H9 (cell line): ENCODE results near the gene RALGAPA2. TPM values are rescaled to one million over a fixed set of nuclear protein-coding genes. Genes with fewer than 3 reads are reported as not detected.

ENCODE experiments used
- DNase-seq: peaks from one replicate; pipeline ENCODE4 v3.0.0-alpha.2; 2017
- H2AFZ ChIP-seq: one replicate; pipeline ENCODE4 v1.6.1; 2013; ENCODE audit warnings: mild to moderate bottlenecking, low read length, control low read depth, moderate library complexity
- H2AK5ac ChIP-seq: 2 replicates; pipeline ENCODE4 v1.6.1; 2013; ENCODE audit warnings: low read length, control low read depth, mixed read lengths; ENCODE audit not compliant: insufficient read length
- H2BK120ac ChIP-seq: one replicate; pipeline ENCODE4 v1.6.1; 2013; ENCODE audit warnings: low read depth, mild to moderate bottlenecking, low read length, control low read depth, inconsistent platforms; ENCODE audit not compliant: poor library complexity, severe bottlenecking
- H2BK12ac ChIP-seq: 2 replicates; pipeline ENCODE4 v1.6.1; 2013; ENCODE audit warnings: low read length, control low read depth, mixed read lengths, low read depth; ENCODE audit not compliant: insufficient read length
- H2BK15ac ChIP-seq: 2 replicates; pipeline ENCODE4 v1.6.1; 2013; ENCODE audit warnings: low read depth, low read length, control low read depth
- H2BK20ac ChIP-seq: one replicate; pipeline ENCODE4 v1.6.1; 2013; ENCODE audit warnings: low read depth, mild to moderate bottlenecking, low read length, control low read depth, inconsistent platforms; ENCODE audit not compliant: poor library complexity, severe bottlenecking
- H2BK5ac ChIP-seq: 2 replicates; pipeline ENCODE4 v1.6.1; 2013; ENCODE audit warnings: low read length, control low read depth, mixed read lengths; ENCODE audit not compliant: insufficient read length
- H3K14ac ChIP-seq: 2 replicates; pipeline ENCODE4 v1.6.1; 2013; ENCODE audit warnings: low read length, control low read depth; ENCODE audit not compliant: insufficient read depth
- H3K18ac ChIP-seq: 2 replicates; pipeline ENCODE4 v1.6.1; 2013; ENCODE audit warnings: low read depth, mild to moderate bottlenecking, mixed read lengths, low read length, control low read depth; ENCODE audit not compliant: insufficient read length
- H3K23ac ChIP-seq: 2 replicates; pipeline ENCODE4 v1.6.1; 2013; ENCODE audit warnings: low read length, control low read depth, mixed read lengths, low read depth; ENCODE audit not compliant: insufficient read length
- H3K23me2 ChIP-seq: 2 replicates; pipeline ENCODE4 v1.6.1; 2013; ENCODE audit warnings: low read depth, mild to moderate bottlenecking, mixed read lengths, low read length, control low read depth; ENCODE audit not compliant: insufficient read length, poor library complexity, severe bottlenecking
- H3K27ac ChIP-seq: 2 replicates; pipeline ENCODE4 v1.5.1; 2013; ENCODE audit warnings: low read length, control low read depth, mixed read lengths, low read depth; ENCODE audit not compliant: insufficient read length
- H3K27me3 ChIP-seq: 2 replicates; pipeline ENCODE4 v1.6.1; 2013; ENCODE audit warnings: low read length, control low read depth, inconsistent platforms; ENCODE audit not compliant: insufficient read depth
- H3K4ac ChIP-seq: 2 replicates; pipeline ENCODE4 v1.6.1; 2013; ENCODE audit warnings: low read depth, mild to moderate bottlenecking, control low read depth, inconsistent platforms, low read length, moderate library complexity
- H3K4me1 ChIP-seq: 2 replicates; pipeline ENCODE4 v1.6.1; 2013; ENCODE audit warnings: low read length, control low read depth, inconsistent platforms; ENCODE audit not compliant: insufficient read depth
- H3K4me2 ChIP-seq: 2 replicates; pipeline ENCODE4 v1.6.1; 2013; ENCODE audit warnings: low read length, control low read depth, mixed read lengths; ENCODE audit not compliant: insufficient read length, insufficient read depth
- H3K56ac ChIP-seq: 2 replicates; pipeline ENCODE4 v1.6.1; 2013; ENCODE audit warnings: low read depth, mild to moderate bottlenecking, mixed read lengths, low read length, control low read depth; ENCODE audit not compliant: insufficient read length
- H3K79me1 ChIP-seq: 2 replicates; pipeline ENCODE4 v1.6.1; 2013; ENCODE audit warnings: low read depth, mild to moderate bottlenecking, moderate library complexity, low read length, control low read depth, inconsistent platforms; ENCODE audit not compliant: insufficient read depth, poor library complexity, severe bottlenecking
- H3K79me2 ChIP-seq: 2 replicates; pipeline ENCODE4 v1.6.1; 2013; ENCODE audit warnings: low read length, control low read depth, inconsistent platforms; ENCODE audit not compliant: insufficient read depth
- H3K9ac ChIP-seq: 2 replicates; pipeline ENCODE4 v1.6.1; 2013; ENCODE audit warnings: low read length, control low read depth, mixed read lengths; ENCODE audit not compliant: insufficient read length; ENCODE audit errors: extremely low read depth
- H3K9me3 ChIP-seq: one replicate; pipeline ENCODE4 v1.6.1; 2013; ENCODE audit warnings: low read depth, low read length, inconsistent platforms; ENCODE audit not compliant: control insufficient read depth
- H3T11ph ChIP-seq: one replicate; pipeline ENCODE4 v1.6.1; 2013; ENCODE audit warnings: mild to moderate bottlenecking, low read length, control low read depth, inconsistent platforms
- H4K20me1 ChIP-seq: one replicate; pipeline ENCODE4 v1.6.1; 2013; ENCODE audit not compliant: control insufficient read depth, insufficient read length, insufficient read depth
- H4K5ac ChIP-seq: 2 replicates; pipeline ENCODE4 v1.6.1; 2013; ENCODE audit warnings: low read depth, mild to moderate bottlenecking, mixed read lengths, low read length, control low read depth; ENCODE audit not compliant: insufficient read length
- H4K8ac ChIP-seq: replicated peaks from 2 replicates; pipeline ENCODE4 v1.6.1; 2013; ENCODE audit warnings: low read length, control low read depth, mixed read lengths, low read depth; ENCODE audit not compliant: insufficient read length
- H4K91ac ChIP-seq: 2 replicates; pipeline ENCODE4 v1.6.1; 2013; ENCODE audit warnings: low read depth, mild to moderate bottlenecking, moderate library complexity, mixed read lengths, low read length, control low read depth; ENCODE audit not compliant: insufficient read length
- H3K27ac Mint-ChIP-seq, 3 experiments: 2 replicates in 2 of 3; 3 replicates in 1 of 3; pipeline ENCODE4 v1.8.0; 2020 to 2021; ENCODE audit warnings: mixed read lengths in 3 of 3, mild to moderate bottlenecking in 1 of 3, moderate library complexity in 1 of 3
- H3K27me3 Mint-ChIP-seq: 2 replicates; pipeline ENCODE4 v1.8.0; 2021; ENCODE audit warnings: low read depth, mild to moderate bottlenecking, moderate library complexity, mixed read lengths
- H3K36me3 Mint-ChIP-seq, 3 experiments: 2 replicates in 2 of 3; 3 replicates in 1 of 3; pipeline ENCODE4 v1.8.0; 2020 to 2021; ENCODE audit warnings: low read depth in 3 of 3, mixed read lengths in 3 of 3; ENCODE audit not compliant: insufficient read depth in 1 of 3
- H3K4me1 Mint-ChIP-seq, 2 experiments: 2 replicates each; pipeline ENCODE4 v1.8.0; 2020; ENCODE audit warnings: mixed read lengths in 2 of 2
- H3K4me3 Mint-ChIP-seq, 2 experiments: 2 replicates in 1 of 2; 3 replicates in 1 of 2; pipeline ENCODE4 v1.8.0; 2020 to 2021; ENCODE audit warnings: mild to moderate bottlenecking in 2 of 2, mixed read lengths in 2 of 2, moderate library complexity in 1 of 2
- H3K9me3 Mint-ChIP-seq, 2 experiments: 2 replicates in 1 of 2; 3 replicates in 1 of 2; pipeline ENCODE4 v1.8.0; 2020; ENCODE audit warnings: mild to moderate bottlenecking in 2 of 2, mixed read lengths in 2 of 2, moderate library complexity in 1 of 2
- CTCF ChIP-seq: fragments of 200-600 bp; sonication (generic); conservative IDR thresholded peaks from 3 replicates; pipeline ENCODE4 v1.8.0; 2021; ENCODE audit warnings: antibody characterized with exemption, mild to moderate bottlenecking
- WGBS: extraction: QIAGEN DNeasy Blood & Tissue Kit; methylation state at CpG from one replicate; pipeline ENCODE4 v1.1.7; 2013; ENCODE audit warnings: missing lambda C conversion rate, low lambda C conversion rate, mixed read lengths; ENCODE audit not compliant: insufficient read length; ENCODE audit errors: extremely low coverage; 5-methylcytosine and 5-hydroxymethylcytosine counted together
- total RNA-seq: library from RNA; stranded (reverse); gene quantifications from 2 replicates; pipeline ENCODE4 v1.2.1, GENCODE V29; 2021

RALGAPA2 gene
- total RNA-seq, 1 experiment from 2014 or later: 16.6 TPM

- no peak for TF ChIP-seq CTCF
- H3K79me1 ChIP-seq: peaks cover under 1% of the 10 kb centered on the region
- Mint-ChIP-seq H3K27me3 (no peaks in the 10 kb centered on the region), H3K27ac (no peak overlapping the region), H3K4me3 (no peak overlapping the region), H3K9me3 (no peaks in the 10 kb centered on the region), H3K4me1 (peaks cover 21 to 27% of the 10 kb centered on the region in 2 experiments), H3K36me3 (no peaks in the 10 kb centered on the region; a peak in 1 of 7 replicates)
- no peak overlapping the region for H2BK15ac ChIP-seq
- H3K4ac ChIP-seq: no peak overlapping the region
- H3K9ac ChIP-seq: no peak overlapping the region
- no peak overlapping the region for H2AK5ac ChIP-seq
- H3K4me2 ChIP-seq: no peak overlapping the region
- no peak for DNase-seq
- H3K56ac ChIP-seq: no peak overlapping the region
- WGBS: no CpG with 5 or more reads among the region's 3 CpGs
- H3K23ac ChIP-seq: no peak overlapping the region
- H4K91ac ChIP-seq: no peak overlapping the region
- H2BK12ac ChIP-seq: no peak overlapping the region
- no peak overlapping the region for H3K18ac ChIP-seq
- H3K27me3 ChIP-seq: no peaks in the 10 kb centered on the region
- H3K27ac ChIP-seq: no peak overlapping the region
- no peaks in the 10 kb centered on the region for H3K9me3 ChIP-seq
- no peak overlapping the region for H2BK20ac ChIP-seq
- H4K20me1 ChIP-seq: no peaks in the 10 kb centered on the region
- peaks cover 4% of the 10 kb centered on the region for H3K4me1 ChIP-seq
- H2AFZ ChIP-seq: no peak overlapping the region
- no peak overlapping the region for H4K5ac ChIP-seq
- H3K79me2 ChIP-seq: peaks cover 1% of the 10 kb centered on the region; the same call in 1 of the 2 replicates
- no peak overlapping the region for H4K8ac ChIP-seq
- peaks cover 6% of the 10 kb centered on the region for H3K23me2 ChIP-seq
- no peak overlapping the region for H2BK5ac ChIP-seq
- H3T11ph ChIP-seq: no peak overlapping the region
- no peak overlapping the region for H3K14ac ChIP-seq
- no peak overlapping the region for H2BK120ac ChIP-seq
Observed at GRCh38 chr20:20709887-20710286, 2.6 kb downstream of the RALGAPA2 start.
